Transverse colon (tissue), 4 donors: ENCODE results near the gene MAMSTR. TPM values are rescaled to one million over a fixed set of nuclear protein-coding genes. Genes with fewer than 3 reads are reported as not detected.
A peak's percentile ranks its signal among the peaks of the same experiment; 100 is the strongest.
"Not testable (repeated sequence)": the region's sequence is repeated elsewhere in the genome, so short reads cannot be mapped to it uniquely, and the experiment has no call there.

Experiments
- DNase-seq: peaks from one replicate; pipeline ENCODE4 v3.0.0-alpha.2; 2019
- H3K27ac ChIP-seq, 4 donors: fragments of 200-600 bp; sonication (generic); 2 replicates each; pipeline ENCODE4 v1.5.1; 2016 to 2018; ENCODE audit warnings: inconsistent platforms in 4 of 4
- H3K27me3 ChIP-seq: fragments of 200-600 bp; sonication (generic); 2 replicates; pipeline ENCODE4 v1.5.1; 2017; ENCODE audit warnings: inconsistent platforms
- H3K36me3 ChIP-seq, 4 donors: fragments of 200-600 bp; sonication (generic); 2 replicates each; pipeline ENCODE4 v1.5.1; 2017 to 2019; ENCODE audit warnings: inconsistent platforms in 4 of 4
- H3K4me1 ChIP-seq, 4 donors: fragments of 200-600 bp; sonication (generic); 2 replicates each; pipeline ENCODE4 v1.5.1; 2017 to 2020; ENCODE audit warnings: inconsistent platforms in 4 of 4
- H3K4me3 ChIP-seq, 4 donors: fragments of 200-600 bp; sonication (generic); 1 replicate in 1 of 4; 2 replicates in 3 of 4; pipeline versions ENCODE4 v1.5.1 to v1.6.1; 2017 to 2019; ENCODE audit warnings: inconsistent platforms in 4 of 4
- H3K9me3 ChIP-seq, 2 donors: fragments of 200-600 bp; sonication (generic); 2 replicates each; pipeline ENCODE4 v1.5.1; 2017 to 2019; ENCODE audit warnings: inconsistent platforms in 2 of 2
- EP300 ChIP-seq: sonication (generic); formaldehyde crosslinking; IDR thresholded peaks from one replicate; pipeline ENCODE4 v1.6.1; 2017; ENCODE audit warnings: antibody characterized with exemption, low read depth
- POLR2A ChIP-seq: fragments of 450-650 bp; IDR thresholded peaks from one replicate; pipeline ENCODE4 v1.6.1; 2016; ENCODE audit warnings: antibody characterized with exemption, mild to moderate bottlenecking, moderate library complexity
- POLR2AphosphoS5 ChIP-seq, 3 donors: sonication (generic); formaldehyde crosslinking; IDR thresholded peaks; one replicate each; pipeline ENCODE4 v1.6.1; 2016; ENCODE audit warnings: antibody characterized with exemption in 3 of 3
- WGBS, 2 donors: methylation state at CpG; one replicate each; pipeline ENCODE4 v1.1.5; 2018; ENCODE audit warnings: low coverage in 1 of 2; 5-methylcytosine and 5-hydroxymethylcytosine counted together
- in situ Hi-C, 4 donors: fragments of 200-750 bp; cut with MboI; loops; one replicate each; pipeline versions ENCODE4 v1.15.0 to v1.15.1; 2017; ENCODE audit warnings: low sequenced_read_pairs in 3 of 4, low pct_ligation_motif_present in 1 of 4, low pct_unique_long_range_greater_than_20kb in 1 of 4
- intact Hi-C: fragments of 100-400 bp; cut with DNase I; formaldehyde crosslinking; loops from one replicate; pipeline ENCODE4 v1.15.1; 2023; ENCODE audit warnings: low total_unique reads
- total RNA-seq, 4 donors: library from RNA; depleted of rRNA; stranded (reverse); fragments of >200 nt; gene quantifications; one replicate each; pipeline ENCODE4 v1.1.0, GENCODE V29; 2016
- TF ChIP-seq, protein P1 (sequence below), 5 experiments: fragments of 200-600 bp in 3 of 5; fragments of 450-650 bp in 2 of 5; sonication (generic) in 3 of 5; IDR thresholded peaks; 1 replicate in 2 of 5; 2 replicates in 3 of 5; pipeline ENCODE4 v1.5.1; 2016 to 2017; ENCODE audit warnings: antibody characterized with exemption in 5 of 5, inconsistent platforms in 3 of 5, mild to moderate bottlenecking in 2 of 5, moderate library complexity in 1 of 5

MAMSTR gene
- 1 to 10 TPM in 2 of 4 donors, under 1 TPM in 1, not detected in 1; 0.55 to 2.2 (median 1.6) TPM for total RNA-seq

DNA sequence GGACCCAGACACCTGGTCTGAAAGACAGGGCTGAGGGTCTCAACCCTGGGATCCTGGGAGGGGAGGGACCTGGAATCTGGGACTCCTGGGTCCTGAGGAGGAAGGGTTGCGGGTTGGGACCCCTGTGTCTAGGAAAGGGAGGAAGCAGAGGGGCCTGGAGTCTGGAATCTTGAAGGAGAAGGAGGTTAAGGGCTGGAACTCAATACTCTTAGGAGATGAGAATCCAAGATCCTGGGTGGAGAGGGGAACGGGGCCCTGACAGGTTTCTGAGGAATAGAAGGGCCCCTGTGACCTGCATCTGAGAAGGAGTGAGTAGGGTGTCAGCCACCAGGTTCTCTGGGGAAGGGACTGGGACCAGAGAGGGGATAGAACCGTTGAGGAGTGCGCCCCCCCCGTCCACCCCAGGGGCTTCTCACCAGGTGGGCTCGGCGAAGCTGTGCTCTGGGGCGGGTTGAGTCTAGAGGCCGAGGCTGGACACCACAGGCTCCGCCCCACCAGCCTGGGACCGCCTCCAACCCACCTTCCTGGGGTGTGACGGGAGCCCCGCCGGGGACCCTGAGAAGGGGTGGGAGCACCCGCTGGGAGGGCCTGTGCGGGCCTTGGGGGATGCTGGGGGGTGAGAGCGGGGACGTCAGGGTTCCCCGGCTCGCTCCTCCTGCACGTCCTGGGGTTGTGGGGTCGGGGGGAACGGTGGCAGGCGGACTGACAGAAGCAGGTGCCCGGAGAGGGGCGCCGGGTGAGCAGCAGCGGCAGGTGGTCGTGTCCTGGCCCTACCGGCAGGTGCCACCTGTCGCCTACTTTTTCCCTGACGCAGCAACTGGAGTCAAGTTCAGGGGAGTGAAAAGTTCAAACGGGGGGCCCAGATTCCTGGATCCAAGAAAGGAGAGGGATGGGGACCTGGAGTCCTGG lies at the start of gene MAMSTR:
TSS of gene MAMSTR (minus strand) at position 463 of the 909 bp plus-strand sequence. CDS start 694 bp downstream, outside the sequence.
- peaks cover 17 to 40% (median 31%) of the 10 kb centered on the region in 4 donors for H3K4me1 ChIP-seq
- intact Hi-C loops (no loop called here), in situ Hi-C loops (no loop called here)
- TF ChIP-seq POLR2AphosphoS5 (IDR thresholded peaks at IDR 0.05) (no peak), EP300 (no peak), POLR2A (no peak)
- TF ChIP-seq, protein P1, sequence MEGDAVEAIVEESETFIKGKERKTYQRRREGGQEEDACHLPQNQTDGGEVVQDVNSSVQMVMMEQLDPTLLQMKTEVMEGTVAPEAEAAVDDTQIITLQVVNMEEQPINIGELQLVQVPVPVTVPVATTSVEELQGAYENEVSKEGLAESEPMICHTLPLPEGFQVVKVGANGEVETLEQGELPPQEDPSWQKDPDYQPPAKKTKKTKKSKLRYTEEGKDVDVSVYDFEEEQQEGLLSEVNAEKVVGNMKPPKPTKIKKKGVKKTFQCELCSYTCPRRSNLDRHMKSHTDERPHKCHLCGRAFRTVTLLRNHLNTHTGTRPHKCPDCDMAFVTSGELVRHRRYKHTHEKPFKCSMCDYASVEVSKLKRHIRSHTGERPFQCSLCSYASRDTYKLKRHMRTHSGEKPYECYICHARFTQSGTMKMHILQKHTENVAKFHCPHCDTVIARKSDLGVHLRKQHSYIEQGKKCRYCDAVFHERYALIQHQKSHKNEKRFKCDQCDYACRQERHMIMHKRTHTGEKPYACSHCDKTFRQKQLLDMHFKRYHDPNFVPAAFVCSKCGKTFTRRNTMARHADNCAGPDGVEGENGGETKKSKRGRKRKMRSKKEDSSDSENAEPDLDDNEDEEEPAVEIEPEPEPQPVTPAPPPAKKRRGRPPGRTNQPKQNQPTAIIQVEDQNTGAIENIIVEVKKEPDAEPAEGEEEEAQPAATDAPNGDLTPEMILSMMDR (IDR thresholded peaks at IDR 0.05): no peak
- peak within 1 kb of the TSS in 2 of 4 donors; percentile 40 to 67 for H3K4me3 ChIP-seq
- H3K36me3 ChIP-seq: no peaks in the 10 kb centered on the region
- no peak for DNase-seq
- no peaks in the 10 kb centered on the region for H3K9me3 ChIP-seq
- H3K27me3 ChIP-seq: no peaks in the 10 kb centered on the region
- WGBS, 2 donors: 78 to 85% methylated on average over 12 to 33 of the region's 33 CpGs
- peak within 1 kb of the TSS; percentile 81 to 88 (median 86) for H3K27ac ChIP-seq

GRCh38 chr19:48768994-48769713 lies 49.6 kb upstream of the MAMSTR start:
- no peak for DNase-seq
- TF ChIP-seq POLR2A: no peak
- TF ChIP-seq EP300: no peak
- no peak for TF ChIP-seq POLR2AphosphoS5 (IDR thresholded peaks at IDR 0.05)
- TF ChIP-seq, protein P1 (IDR thresholded peaks at IDR 0.05): no peak
- intact Hi-C loops: no loop called here
- in situ Hi-C loops: no loop called here
- no peak overlapping the region for H3K4me3 ChIP-seq
- no peaks in the 10 kb centered on the region for H3K36me3 ChIP-seq
- WGBS, 2 donors: 66 to 76% methylated on average over 7 to 11 of the region's 11 CpGs
- no peaks in the 10 kb centered on the region for H3K4me1 ChIP-seq
- H3K27ac ChIP-seq: no peak overlapping the region
- peaks cover 85% of the 10 kb centered on the region for H3K27me3 ChIP-seq
- no peaks in the 10 kb centered on the region for H3K9me3 ChIP-seq

DNA sequence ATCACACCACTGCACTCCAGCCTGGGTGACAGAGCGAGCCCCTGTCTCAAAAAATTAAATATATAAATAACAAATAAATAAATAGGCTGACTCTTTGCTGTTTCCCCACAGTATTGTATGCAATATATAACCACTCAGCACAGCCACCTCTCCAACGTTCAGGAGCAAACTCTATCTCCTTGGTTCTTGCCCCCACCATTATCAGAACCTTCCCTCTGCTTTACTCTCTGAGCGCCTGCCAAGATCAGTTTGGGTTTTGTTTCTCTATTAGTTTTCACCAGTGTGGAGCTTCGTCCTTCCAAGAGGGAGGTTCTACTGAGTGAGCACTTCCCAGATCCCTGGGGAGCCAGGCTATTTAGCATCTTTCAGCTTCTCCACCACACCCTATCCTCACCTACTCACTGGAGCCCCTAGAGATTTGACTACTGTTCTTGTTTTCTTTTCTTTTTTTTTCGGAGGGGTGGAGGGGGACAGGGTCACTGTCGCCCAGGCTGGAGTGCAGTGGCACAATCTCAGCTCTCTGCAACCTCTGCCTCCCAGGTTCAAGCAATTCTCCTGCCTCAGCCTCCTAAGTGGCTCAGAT lies 48.7 kb upstream of the MAMSTR start:
- H3K4me1 ChIP-seq, H3K27ac ChIP-seq, DNase-seq, in situ Hi-C loops, intact Hi-C loops, H3K4me3 ChIP-seq, H3K36me3 ChIP-seq, H3K9me3 ChIP-seq: not testable (repeated sequence)
- H3K27me3 ChIP-seq: peaks cover 80% of the 10 kb centered on the region
- WGBS, 2 donors: 29 to 36% methylated on average over 4 to 6 of the region's 6 CpGs

- H3K27me3 ChIP-seq: peaks cover 67% of the 10 kb centered on the region
- H3K9me3 ChIP-seq, H3K4me3 ChIP-seq, DNase-seq, intact Hi-C loops, in situ Hi-C loops, H3K27ac ChIP-seq, H3K36me3 ChIP-seq, H3K4me1 ChIP-seq: not testable (repeated sequence)
- 0 to 25% methylated on average over 1 to 5 of the region's 5 CpGs for WGBS, 2 donors
Measured at GRCh38 chr19:48765816-48766215, 46.3 kb upstream of the MAMSTR start.
